Right lobe of liver (tissue), 4 donors: ENCODE results near the gene NWD2.

Experiments
- CTCF ChIP-seq, 4 donors: fragments of 200-600 bp in 3 of 4; fragments of 450-650 bp in 1 of 4; IDR thresholded peaks; one replicate each; pipeline versions ENCODE4 v1.5.1 to v1.8.0; 2016 to 2022; ENCODE audit warnings: antibody characterized with exemption in 4 of 4, mild to moderate bottlenecking in 2 of 4
- POLR2A ChIP-seq: fragments of 450-650 bp; IDR thresholded peaks from one replicate; pipeline ENCODE4 v1.6.1; 2017; ENCODE audit warnings: antibody characterized with exemption, mild to moderate bottlenecking
- donor health status: DM: no; HTN: no; CAD: no.
- donor health status: DM: no; HTN: no; CAD: no.
- donor health status: DM: no; HTN: yes; CAD: no.

- TF ChIP-seq CTCF (IDR thresholded peaks at IDR 0.05) = no peak
- TF ChIP-seq POLR2A = no peak
Measured at GRCh38 chr4:37445023-37445422, 200.5 kb downstream of the NWD2 start.
